NOMO-1 treated with DMSO at 0.1 percent for 48 hours (cell line): ENCODE measurements around the gene RAB40B.

Experiments
- DNase-seq: peaks from one replicate; lab custom pipeline; 2025; ENCODE audit not compliant: unreplicated experiment; lab: John Stamatoyannopoulos, UW

Gene RAB40B

GRCh38 chr17:82653651-82654528, 44.6 kb downstream of the RAB40B start:
- DNase-seq = no peak

- no peak for DNase-seq
These were observed 47.8 kb downstream of the RAB40B start for GRCh38 chr17:82650723-82651122.

- DNase-seq = no peak
These were observed 48.8 kb downstream of the RAB40B start for GRCh38 chr17:82649501-82650261.

GRCh38 chr17:82648742-82649331, 49.7 kb downstream of the RAB40B start:
- no peak for DNase-seq

DNA sequence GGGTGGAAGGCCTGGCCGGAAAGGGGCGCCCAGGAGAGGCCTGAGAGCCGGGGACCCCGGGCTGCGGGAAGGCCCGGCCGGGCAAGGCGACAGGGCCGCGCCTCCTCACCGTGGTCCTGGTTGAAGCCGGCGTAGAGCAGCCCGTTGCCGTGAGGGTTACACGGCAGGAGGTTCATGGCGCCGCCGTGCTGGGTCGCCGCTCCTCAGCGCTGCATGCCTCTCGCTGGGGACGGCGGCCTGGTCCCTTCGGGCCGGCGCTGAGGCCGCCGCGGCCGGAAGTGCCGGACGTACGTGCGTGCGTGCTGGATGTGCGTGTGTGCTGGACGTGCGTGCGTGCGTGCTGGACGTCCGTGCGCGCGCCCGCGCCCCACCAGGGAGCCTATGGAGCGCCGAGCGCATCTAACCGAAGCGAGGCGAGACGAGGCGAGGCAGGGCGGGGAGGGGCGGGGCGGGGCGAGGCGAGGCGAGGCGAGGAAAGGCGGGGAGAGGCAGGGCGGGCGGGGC, 50.3 kb downstream of the RAB40B start, which contains the start of gene WDR45B:
Gene WDR45B (minus strand): TSS at position 280 of the 504 bp plus-strand sequence. CDS start 104 bp downstream, at position 176.
- DNase-seq = peak; percentile 87

DNA sequence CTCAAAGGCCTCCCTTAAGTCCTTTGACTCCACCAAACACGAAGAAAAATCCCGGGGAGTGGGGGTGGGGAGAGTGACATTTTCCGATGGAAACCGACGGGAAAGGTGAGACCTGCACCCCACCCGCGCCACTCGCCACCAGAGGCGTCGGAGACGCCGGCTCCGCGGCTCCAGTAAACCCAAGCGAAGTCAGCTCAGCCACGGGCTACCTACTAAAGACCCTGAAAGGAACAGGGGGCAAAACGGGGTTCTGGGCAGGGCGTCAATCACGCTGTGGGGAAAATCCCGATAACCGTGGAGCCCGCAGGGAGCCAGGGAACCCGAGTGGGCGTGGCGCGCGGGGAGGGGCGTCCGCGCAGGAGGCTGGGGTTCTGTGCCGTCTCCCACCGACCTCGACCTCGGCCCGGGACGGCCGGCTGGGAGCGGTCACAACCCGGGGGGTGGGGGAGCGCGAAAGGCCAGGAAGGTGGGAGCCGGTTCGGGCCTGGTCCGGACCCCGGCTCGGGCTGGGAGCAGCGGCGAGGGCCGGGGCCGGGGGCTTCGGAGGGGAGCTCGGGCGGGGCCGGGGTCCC, 50.8 kb downstream of the RAB40B start:
- DNase-seq = no peak

- DNase-seq = no peak
These were observed 53.0 kb downstream of the RAB40B start for GRCh38 chr17:82645516-82645915.

DNA sequence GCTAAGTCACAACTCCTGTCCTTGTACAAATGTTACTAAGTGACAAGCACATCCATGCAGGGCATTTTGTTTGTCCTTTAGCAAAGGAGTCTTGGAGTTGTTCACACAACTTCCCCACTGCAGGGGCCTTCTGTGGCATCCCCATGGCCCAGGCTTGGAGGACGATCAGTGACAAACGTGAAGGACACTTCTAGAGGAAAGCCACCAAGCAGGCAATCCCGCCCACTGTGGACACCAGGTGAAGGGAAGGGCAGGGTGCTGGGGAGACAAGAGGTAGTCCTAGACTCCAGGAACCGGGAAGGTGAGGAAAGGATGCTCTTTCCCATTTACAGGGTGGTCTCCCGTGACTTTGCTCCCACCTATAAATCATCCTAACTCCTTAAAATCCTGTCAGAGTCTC, 54.4 kb downstream of the RAB40B start:
- no peak for DNase-seq

- no peak for DNase-seq
These were observed 56.5 kb downstream of the RAB40B start for GRCh38 chr17:82642022-82642421.

- DNase-seq = no peak
These were observed 58.5 kb downstream of the RAB40B start for GRCh38 chr17:82640036-82640435.

- DNase-seq = no peak
These were observed 58.9 kb downstream of the RAB40B start for GRCh38 chr17:82639628-82640027.

GRCh38 chr17:82638183-82638773, 60.2 kb downstream of the RAB40B start:
- no peak for DNase-seq

DNA sequence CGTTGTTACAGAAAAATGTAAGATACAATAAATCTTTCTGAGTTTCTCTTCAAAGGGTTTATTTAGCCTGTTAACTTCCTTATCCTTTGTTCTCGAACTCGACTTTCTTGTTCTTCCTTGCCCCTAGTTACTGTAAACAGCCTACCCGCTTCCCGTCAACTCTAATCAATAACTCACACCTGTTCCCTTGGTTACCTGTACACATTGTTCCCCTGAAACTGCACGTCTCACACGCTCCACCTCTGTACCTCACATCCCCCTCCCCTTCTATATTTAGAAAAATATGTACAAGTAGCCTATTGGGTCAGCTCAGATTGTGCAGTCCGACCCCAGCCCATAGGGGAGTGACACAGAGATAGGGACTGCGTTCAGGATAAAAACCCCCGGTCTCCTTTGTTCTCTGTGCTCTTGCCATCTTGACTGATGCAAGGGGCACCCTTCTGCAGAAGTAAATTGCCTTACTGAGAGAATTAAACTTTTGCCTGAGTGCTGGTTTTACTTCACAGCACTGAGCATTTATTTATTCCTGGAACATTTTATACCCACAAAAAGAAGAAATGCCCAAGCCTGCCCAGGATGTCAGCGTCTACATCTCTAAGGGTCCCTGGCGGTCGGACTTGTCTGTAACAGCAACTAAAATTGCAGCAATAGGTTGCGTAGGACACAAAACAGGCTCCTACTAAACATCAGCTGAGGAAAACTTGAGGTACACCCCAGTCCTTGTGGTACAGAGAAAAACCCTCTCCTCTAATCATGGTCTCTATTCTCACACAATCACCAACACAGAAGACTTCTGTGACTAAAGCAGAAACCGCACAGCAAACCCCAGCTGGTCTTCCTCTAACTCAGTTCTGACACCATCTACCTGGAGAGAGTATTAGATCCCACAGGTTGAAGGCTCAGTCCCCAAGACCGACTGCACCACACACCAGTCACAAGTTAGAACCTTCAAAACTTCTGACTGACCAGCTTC, 61.6 kb downstream of the RAB40B start:
- no peak for DNase-seq

GRCh38 chr17:82633343-82633742, 65.2 kb downstream of the RAB40B start:
- no peak for DNase-seq

DNA sequence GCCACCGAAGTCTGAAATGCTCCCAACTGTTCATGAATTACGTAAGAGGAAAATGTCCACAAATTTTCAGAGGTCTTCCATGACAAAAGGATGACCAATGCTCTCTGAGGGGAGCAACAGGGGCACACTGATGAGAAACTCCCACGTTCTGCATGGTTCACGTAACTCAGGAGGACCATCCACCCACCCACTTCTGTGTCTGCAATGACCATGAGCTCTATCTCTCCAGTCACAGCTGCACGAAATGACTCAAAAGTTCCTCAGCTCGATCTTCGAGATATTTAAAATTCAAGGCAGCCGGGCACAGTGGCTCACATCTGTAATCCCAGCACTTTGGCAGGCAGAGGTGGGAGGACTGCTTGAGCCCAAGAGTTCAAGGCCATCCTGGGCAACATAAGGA, 66.0 kb downstream of the RAB40B start:
- DNase-seq = no peak

DNA sequence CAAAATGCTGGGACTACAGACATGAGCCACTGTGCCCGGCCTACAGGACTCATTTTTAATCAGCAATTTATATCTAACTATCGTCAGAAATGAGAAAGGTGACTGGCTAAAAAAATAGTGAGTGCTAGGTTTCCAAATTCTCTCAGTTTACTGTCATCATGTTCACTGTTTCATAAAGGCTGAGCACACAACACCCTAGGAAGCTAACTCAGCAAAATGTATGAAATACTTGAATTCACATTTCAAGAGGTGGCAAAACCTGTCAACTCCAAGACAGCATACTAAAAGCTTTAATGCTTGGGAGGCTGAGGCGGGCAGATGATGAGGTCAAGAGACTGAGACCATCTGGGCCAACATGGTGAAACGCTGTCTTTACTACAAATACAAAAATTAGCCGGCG, 67.0 kb downstream of the RAB40B start:
- DNase-seq = no peak

DNA sequence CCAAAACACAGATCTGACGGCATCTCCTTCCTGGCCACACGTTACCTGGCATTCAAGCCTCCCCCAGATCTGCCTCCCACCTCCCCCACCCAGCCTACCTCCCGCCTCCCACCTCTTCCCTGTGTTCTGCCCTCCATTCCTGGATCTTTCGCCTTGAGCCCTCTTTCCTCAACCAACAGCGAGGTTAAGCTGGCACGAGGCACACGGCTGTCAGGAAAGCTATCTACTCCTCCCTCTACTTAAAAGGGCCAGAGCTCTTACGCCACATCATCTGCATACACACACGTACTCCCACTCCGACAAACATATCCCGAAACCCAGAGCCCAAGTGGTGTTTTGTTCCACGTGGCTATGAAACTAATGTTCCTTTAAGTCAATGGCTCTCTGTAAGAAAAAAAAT, 68.3 kb downstream of the RAB40B start:
- DNase-seq = no peak

DNA sequence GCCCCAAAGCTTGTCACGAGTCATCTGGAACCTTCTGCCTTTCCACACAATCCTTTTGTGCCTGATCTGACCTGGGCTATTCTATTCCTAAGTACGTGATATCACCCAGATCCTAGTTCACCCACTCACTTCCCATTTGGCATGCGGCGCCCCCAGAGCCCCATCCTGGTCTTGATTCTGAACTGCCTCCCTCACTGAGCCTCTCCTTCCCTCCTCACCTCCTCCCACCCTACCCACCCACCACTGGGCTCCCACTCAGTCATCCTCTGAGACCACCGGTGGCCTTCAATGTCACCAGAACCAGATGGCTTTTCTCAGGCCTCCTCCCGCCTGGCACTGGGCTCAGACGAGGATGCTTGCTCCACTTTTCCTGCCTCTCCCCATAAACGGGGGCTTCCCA, 68.8 kb downstream of the RAB40B start:
- no peak for DNase-seq

- no peak for DNase-seq
These were observed 71.1 kb downstream of the RAB40B start for GRCh38 chr17:82627405-82627804.

DNA sequence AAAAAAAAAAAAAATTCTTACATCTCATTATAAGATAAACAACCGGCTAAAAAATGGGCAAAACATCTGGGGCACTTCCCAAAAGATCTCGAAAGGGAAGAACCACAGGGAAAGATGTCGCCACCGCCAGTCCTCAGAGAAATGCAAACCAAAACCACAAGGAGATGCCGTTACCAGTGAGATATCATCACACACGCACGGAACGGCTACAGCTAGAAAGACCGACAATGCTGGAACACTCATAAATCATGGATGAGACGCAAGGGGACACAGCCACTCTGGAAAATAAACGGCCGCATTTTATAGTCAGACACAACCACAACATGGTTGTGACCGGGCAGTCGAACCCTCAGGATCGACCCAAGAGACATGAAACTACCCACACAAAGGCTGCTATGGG, 74.8 kb downstream of the RAB40B start:
- DNase-seq = peak; percentile 72
